ENCODE measurements around the gene PRR33.

PRR33 gene

DNA sequence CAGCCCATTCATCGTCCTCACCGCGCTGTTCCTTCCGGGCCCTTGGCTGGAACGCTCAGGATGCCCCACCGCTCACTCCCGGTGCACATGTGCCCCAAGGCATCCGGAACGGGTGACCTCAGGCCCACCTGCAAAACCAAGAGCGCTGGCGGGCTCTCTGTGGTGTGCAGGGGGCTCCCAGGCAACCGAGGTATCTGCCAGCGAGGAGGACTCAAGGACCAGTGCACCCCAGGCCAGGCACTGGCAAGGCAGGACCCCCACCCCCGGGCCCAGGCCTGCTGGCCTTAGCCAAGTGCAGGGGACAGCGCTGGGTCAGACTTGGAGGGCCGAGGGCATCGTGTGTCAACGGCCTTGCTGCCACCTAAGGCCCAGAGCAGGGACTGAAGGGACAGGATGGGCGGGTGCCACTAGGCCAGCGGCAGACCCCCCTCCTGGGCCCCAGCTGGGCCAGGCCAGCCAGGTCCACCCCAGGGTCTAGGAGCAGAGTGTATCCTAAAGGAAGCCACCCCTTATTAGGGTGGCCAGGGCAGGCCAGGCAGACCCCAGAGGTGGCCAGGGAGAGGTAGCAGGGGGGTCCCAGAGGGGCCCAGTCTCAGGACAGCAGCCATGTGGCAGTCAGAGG, 36.3 kb upstream of the PRR33 start:
- no peak for DNase-seq

- DNase-seq = no peak
Measured at GRCh38 chr11:1927026-1927847, 35.5 kb upstream of the PRR33 start.

GRCh38 chr11:1926156-1927025, 34.7 kb upstream of the PRR33 start:
- peak; percentile 44 for DNase-seq

DNA sequence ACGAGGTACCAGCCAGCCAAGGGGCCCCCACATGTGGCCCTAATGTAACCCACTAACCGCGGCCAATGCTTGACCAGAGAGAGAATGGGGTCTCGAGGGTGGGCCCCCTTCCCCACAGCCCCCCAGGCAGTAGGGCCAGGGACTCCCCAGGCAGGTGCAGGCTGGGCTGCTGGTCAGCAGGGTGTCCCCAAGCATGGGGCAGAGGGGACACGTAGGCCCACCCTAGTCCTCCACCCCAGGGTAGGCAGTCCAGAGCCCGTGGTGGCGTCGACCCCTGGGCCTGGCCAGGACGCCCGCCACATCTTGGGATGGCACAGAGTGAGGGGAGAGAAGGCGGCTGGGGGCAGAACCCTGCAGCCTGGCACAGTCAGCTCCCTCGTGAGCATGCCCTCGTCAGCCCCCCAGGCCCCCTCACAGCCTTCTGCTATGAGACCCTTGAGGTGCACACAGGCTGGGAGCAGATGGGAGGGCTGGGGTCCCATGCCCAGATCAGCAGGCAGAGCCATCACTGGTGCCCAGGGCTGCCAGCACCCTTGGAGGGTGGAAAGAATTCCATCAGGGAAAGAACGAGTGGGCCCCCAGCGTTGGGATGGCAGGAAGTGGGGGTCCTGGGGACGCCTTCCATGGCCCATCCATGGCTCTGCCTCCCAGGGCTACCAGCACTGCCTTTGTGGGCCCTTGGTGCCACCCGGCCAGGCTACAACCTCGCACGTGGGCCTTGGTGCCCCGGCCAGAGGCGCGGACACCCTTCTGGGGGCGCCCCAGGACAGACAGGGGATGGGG, 33.9 kb upstream of the PRR33 start:
- no peak for DNase-seq

DNA sequence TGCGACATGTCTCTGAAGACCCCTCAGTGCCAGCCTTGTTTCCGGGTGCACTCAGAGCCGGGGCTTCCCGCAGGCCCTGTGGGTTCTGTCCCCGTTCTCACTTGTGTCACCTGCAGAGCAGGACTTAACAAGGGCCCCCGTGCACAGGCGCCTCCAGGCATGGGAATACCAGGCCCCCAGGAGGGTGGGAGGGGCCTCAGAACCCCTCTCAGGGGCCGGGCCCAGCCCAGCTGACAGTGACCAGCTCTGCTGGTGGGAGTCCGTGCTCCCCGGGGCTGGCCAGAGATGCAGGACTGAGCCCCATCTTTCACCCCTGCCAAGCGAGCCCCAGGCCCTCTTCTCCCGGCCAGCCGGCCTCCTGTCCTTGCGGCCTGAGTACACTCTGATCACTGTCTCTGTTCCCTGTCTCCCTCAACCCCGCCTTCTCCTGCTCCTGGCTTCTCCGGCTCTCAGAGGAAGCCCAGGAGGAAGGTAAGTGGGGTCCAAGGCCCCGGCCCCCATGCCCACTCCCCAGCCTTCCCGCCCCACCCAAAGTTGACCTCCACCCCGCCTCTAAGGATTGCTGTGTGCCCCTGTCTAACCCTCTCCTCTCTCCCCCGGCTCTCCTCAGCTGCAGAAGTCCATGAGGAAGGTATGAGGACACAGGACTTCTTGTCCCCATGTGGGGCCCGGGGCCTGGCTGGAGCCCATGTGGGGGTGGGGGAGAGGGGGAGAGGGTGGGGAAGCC, 33.1 kb upstream of the PRR33 start:
- DNase-seq = no peak

DNA sequence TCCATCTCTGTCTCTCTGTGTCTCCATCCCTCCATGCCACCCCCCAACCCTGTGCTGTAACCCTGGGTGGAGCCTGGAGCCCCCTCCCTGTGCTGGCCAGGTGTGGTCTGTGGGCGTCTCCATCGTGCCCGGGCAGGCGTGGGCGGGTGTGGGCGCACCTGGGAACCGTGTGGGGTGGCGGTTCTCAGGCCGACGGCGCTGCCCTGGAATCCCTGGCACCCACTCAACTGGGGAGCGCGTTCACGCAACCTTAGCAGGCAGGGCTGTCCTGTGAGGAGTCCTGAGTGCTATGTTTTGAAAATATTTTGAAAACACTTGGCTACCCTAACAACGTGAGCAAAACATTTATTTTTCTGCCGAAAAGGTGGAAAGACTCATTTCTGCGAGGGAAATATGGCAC, 32.5 kb upstream of the PRR33 start:
- no peak for DNase-seq

DNA sequence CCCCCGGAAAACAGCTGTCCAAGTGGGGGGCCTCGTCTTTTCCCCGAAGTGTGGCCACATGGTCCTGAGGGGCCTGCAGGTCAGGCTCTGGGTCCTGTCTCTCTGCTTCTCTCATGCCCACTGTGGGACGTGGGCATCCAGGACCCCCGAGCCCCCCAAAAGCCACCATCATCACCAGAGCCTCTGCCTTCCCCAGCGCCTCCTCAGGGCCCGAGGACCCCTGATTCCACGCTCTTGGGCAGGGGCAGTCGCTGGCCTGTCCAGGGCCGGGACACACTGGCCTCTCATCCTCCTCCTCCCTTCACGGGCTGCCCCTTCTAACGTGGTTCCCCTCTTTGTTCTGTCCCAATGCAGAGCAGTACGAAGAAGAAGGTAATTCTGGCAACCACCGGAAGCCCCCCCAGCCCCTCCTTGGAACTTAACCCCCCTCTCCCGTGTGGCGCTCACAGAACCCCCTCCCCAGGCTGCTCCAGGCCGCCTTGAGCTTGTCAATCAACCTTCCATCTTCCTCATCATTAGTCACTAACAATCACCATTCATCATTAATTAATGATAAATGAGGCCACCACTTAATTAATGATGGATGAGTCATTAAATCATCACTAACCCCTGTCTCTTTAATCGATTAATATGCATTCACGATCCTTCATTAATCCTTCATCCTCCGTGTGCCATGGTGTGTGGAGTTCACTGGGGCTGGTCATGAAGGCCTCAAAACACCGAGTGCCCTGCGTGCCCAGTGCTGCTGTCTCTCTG, 31.7 kb upstream of the PRR33 start:
- no peak for DNase-seq

DNA sequence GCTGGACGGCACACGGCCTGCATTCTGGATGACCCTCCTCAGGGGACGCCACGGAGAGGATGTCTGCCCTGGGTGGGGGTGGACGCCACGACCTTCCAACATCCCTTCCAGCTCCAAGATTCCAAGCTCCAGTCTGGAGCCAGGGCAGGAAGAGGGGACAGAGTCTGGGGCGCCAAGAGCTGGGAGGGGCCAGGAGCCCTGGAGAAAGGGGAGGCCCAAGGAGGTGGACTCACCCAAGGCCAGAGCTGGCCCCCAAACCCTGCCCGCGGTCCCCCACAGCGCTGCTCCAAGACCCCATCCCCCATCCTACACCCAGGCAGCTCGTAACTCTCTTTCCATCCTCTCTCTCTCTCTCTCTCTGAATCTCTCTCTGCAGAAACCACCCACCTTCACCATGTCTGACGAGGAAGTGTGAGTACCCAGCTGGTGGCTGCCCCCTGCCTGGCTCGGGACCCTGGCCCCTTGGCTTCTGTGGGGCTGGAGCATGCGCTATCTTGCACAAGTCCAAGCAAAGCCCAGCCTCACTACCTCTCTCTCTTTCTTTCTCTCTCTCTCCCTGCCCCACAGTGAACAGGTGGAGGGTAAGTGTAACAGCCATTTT, 30.9 kb upstream of the PRR33 start:
- no peak for DNase-seq

GRCh38 chr11:1921574-1922141, 30.0 kb upstream of the PRR33 start:
- no peak for DNase-seq

GRCh38 chr11:1920909-1921573, 29.3 kb upstream of the PRR33 start:
- DNase-seq = no peak

DNA sequence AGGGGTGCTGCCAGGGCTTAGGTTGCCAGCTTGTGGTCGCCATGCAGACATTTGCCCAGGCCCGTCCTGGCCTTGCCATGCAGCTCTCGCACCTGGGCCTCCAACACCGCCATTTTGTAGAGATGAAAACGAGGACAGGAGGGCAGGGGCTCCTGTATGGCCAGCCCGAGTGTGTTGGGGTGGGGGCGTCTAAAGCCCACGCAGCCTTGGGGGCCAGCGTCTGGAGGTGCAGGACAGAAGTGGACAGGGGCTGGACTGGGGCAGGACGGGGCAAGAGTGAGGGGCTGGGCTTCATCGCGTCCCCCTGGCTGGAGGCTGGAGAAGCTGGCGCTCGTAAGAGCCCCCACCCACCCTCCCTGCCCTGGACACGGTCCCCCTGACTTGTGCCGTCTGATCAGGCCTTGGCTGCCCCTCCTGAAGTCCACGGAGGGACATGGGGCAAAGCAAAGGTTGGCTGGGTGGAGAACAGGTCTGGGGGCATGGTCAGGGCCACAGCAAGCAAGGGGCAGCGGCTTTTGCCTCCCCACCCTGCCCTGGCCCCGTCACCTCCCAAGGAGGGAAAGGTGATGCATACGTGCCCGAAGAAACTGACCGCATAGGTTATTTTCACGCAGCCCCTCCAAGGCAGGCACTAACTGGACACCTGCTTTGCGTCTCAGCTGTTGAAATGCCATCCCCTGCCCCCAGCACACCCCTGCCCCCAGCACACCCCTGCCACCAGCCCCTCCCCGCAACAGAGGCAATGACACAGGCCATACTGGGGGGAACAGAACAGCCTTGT, 28.6 kb upstream of the PRR33 start:
- DNase-seq = no peak

DNA sequence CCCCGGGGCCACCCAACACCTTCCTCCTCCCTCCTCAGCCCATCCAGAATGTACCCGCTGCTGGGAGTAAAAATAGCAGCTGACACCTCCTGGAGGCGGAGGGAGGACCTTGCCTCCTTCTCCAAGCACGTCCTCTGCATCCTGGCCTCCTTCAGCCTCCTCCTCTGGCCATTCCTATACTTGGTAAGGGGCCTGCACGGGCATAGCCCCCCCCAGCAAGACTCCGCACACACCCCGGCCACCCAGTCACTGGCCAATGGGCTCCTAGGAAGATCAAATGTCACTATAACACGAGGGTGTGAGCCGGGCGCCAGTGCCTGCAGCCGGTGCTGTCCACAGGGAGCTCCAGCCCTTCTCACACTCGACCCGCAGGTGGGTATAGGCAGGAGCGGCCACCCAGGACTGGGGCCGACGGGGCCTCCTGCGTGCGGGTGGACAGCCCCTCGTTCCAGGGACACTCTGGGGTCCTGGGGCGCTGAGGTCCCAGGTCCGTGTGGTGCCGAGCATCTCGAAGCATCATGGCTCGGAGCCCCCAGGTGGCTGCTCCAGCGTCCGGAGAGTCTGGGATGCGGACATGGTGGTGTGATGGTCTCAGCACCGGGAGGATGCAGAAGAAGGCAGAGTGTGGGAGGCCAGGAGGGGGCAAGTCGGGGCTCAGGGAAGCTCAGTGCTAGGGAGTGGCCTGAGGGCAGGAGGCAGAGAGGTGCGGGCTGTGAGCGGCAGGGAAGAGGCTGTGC, 27.9 kb upstream of the PRR33 start, which contains the start of gene TNNT3:
TSS of gene TNNT3 (plus strand) at position 313 of the 737 bp plus-strand sequence. CDS start 3,172 bp downstream, outside the sequence.
- no peak for DNase-seq

DNA sequence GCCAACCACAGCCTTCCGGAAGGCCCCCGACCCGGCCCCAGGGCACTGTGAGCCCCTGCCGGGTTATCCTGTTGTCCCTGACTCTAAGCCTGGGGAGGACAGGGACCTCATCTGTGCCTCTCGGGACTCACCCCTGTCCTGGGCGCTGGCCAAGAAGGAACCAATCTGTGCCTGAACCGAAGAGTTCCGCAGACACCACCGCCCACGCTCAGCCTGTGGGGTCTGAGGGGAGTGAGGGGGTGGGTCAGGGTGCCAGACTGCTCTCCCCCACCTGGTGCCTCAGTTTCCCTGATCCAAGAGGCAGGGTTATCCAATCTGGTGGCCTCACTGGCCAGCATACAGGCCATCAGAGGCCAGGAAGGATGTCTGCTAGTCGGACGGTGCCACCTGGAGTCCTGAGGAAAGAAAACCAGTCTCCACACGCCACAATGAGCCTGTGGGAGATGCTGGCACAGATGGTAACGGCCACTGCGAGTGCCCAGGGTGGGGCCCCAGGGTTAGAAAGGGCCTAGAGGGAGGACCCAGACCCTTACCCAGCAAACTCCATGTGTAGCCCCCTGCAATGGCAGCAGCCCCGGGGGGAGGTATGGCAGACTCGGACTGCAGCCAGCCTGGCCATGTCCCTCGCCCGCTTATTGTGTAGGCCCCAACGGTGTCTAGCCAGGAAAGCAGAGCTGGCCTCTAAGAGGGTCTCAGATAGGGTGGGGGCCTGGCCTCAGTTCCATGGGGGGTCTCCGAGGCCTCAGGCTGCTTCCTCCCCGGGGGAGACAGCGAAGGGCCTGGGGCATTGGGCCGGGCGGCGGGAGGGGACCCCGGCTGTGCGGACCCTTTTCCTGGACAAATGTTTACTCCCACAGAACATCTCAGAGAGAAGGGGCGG, 27.0 kb upstream of the PRR33 start:
- DNase-seq = no peak

GRCh38 chr11:1917523-1918435, 26.1 kb upstream of the PRR33 start:
- no peak for DNase-seq

DNA sequence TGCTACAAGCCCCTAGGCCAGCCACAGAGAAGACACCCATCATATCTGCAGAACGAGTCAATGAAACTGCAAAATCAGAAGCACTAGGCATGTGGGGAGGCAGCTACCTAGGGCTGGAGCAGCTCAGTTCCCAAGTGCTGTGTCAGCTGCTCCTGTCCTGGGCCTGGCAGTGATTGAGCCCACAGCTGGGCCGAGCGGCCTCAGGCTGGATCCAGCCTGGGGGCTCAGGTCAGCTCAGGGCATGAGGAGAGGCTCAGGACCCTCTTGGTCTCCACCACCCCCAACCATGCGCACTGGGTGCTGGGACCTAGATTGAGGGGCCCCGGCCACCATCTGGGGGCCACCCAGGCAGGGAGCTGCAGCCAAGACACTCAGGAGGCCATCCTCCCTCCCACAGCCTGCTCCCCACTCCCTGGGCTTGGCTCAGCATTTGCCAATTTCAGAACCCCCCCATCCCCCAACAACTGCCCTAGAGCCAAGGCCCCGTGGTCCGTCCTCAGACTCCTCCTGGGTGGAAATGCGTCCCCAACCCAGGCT, 25.4 kb upstream of the PRR33 start:
- DNase-seq = no peak

Data from inflammatory macrophage treated with lipopolysaccharide for 4 hours (primary cell).